HepG2 (cell line): ENCODE data around the gene GFAP. TPM values are rescaled to one million over a fixed set of nuclear protein-coding genes. Genes with fewer than 3 reads are reported as not detected.

Source experiments
- KAT8 ChIP-seq: IDR thresholded peaks from 2 replicates; pipeline ENCODE4 v1.6.1; 2016; ENCODE audit warnings: missing genetic modification reagents, missing compliant biosample characterization
- KLF13 ChIP-seq: sonication (generic); formaldehyde crosslinking; IDR thresholded peaks from 2 replicates; pipeline ENCODE4 v1.4.0; 2020; ENCODE audit warnings: mild to moderate bottlenecking, missing genetic modification reagents
- SPEN ChIP-seq: sonication (generic); formaldehyde crosslinking; IDR thresholded peaks from 2 replicates; pipeline ENCODE4 v1.5.1; 2020; ENCODE audit warnings: low read depth, mild to moderate bottlenecking, missing genetic modification reagents
- YEATS4 ChIP-seq: sonication (generic); formaldehyde crosslinking; IDR thresholded peaks from 2 replicates; pipeline ENCODE4 v1.4.0; 2020; ENCODE audit warnings: missing genetic modification reagents, borderline replicate concordance
- ZBTB20 ChIP-seq: sonication (generic); formaldehyde crosslinking; IDR thresholded peaks from 2 replicates; pipeline ENCODE4 v1.8.1; 2023; ENCODE audit warnings: missing genetic modification reagents, low read depth, mild to moderate bottlenecking, borderline replicate concordance
- ZKSCAN8 ChIP-seq: IDR thresholded peaks from 2 replicates; pipeline ENCODE4 v1.6.1; 2016; ENCODE audit warnings: borderline replicate concordance, missing genetic modification reagents, missing compliant biosample characterization
- ZNF333 ChIP-seq: sonication (generic); formaldehyde crosslinking; IDR thresholded peaks from 2 replicates; pipeline ENCODE4 v1.4.0; 2020; ENCODE audit warnings: mild to moderate bottlenecking, missing genetic modification reagents, borderline replicate concordance
- polyA plus RNA-seq, 8 experiments: library from polyadenylated mRNA; depleted of rRNA in 3 of 8; stranded (reverse) in 7 of 8; unstranded in 1 of 8; fragments of >200 nt; fragmentation: Illumina TruSeq in 4 of 8; extraction: Trizol in 4 of 8; gene quantifications; 2 replicates each; pipeline versions ENCODE4 v1.2.1 to v1.2.3, GENCODE V29; 2011 to 2016; ENCODE audit warnings: low read depth in 4 of 8, missing spikeins in 1 of 8, mixed read lengths in 1 of 8; ENCODE audit not compliant: insufficient read depth in 1 of 8
- total RNA-seq, 5 experiments: library from RNA; depleted of rRNA; stranded (reverse); fragments of >200 nt; fragmentation: Illumina TruSeq; extraction: Trizol; gene quantifications; 2 replicates each; pipeline ENCODE4 v1.2.3, GENCODE V29; 2016; ENCODE audit warnings: low read depth in 1 of 5
- TF ChIP-seq, protein P1 (sequence below), 2 experiments: fragments of 450-650 bp in 1 of 2; sonication (generic) in 1 of 2; formaldehyde crosslinking in 1 of 2; IDR thresholded peaks; 2 replicates each; pipeline versions ENCODE4 v1.6.1 to v1.8.0; 2016 to 2022; ENCODE audit warnings: antibody characterized with exemption in 1 of 2, mild to moderate bottlenecking in 1 of 2, missing genetic modification reagents in 1 of 2
- TF ChIP-seq, protein P2 (sequence below): sonication (generic); formaldehyde crosslinking; IDR thresholded peaks from 2 replicates; pipeline ENCODE4 v1.5.0; 2020; ENCODE audit warnings: mild to moderate bottlenecking, missing genetic modification reagents, borderline replicate concordance

Gene GFAP
- total and polyA plus RNA-seq, 2 of the 13 experiments (the other 11 are each of a cell fraction or from before 2014, with no cell fraction given), result 0.11 to 0.29 TPM

DNA sequence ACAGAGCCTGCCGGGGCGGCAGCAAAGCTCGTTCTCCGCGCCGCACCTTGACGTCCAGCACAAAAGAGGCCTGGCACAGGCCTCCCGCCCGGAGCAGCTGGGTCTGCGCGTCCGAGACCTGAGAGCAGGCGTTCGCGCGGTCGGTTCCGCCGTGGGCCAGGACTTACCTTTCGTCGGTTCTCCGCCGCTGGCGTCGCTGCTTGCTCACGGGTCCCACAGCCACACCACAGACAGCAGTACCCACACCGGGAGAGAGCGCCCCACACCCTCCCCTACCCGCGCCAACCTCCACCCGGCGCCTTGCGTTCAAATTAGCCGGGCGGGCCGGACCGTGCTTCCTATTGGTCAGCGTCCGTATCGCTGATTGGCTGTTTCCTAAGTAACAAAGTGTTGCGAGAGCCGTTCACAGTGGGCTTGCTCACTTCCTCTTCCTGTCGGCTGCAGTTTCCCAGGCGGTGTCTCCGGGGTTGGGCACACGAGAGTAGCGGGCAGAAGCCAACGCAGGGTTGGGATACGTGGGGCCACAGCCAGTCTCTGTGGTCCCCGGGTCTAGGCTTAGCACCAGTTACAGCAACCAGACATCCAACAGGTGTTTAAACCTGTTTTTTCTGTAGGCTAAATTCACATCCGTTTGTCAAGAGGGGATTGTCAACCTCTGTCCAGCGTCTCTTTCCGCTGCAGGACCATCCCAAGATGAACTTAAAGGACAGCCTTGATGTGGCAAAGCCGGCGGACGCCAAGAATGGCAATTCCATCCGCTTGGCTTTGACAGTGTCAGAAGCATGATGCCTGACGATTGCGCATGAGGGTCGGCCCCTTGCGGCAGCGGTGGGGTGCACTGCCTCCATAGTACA, 32.4 kb upstream of the GFAP start, which contains the start of gene KIF18B (continued):
- TF ChIP-seq, protein P1, sequence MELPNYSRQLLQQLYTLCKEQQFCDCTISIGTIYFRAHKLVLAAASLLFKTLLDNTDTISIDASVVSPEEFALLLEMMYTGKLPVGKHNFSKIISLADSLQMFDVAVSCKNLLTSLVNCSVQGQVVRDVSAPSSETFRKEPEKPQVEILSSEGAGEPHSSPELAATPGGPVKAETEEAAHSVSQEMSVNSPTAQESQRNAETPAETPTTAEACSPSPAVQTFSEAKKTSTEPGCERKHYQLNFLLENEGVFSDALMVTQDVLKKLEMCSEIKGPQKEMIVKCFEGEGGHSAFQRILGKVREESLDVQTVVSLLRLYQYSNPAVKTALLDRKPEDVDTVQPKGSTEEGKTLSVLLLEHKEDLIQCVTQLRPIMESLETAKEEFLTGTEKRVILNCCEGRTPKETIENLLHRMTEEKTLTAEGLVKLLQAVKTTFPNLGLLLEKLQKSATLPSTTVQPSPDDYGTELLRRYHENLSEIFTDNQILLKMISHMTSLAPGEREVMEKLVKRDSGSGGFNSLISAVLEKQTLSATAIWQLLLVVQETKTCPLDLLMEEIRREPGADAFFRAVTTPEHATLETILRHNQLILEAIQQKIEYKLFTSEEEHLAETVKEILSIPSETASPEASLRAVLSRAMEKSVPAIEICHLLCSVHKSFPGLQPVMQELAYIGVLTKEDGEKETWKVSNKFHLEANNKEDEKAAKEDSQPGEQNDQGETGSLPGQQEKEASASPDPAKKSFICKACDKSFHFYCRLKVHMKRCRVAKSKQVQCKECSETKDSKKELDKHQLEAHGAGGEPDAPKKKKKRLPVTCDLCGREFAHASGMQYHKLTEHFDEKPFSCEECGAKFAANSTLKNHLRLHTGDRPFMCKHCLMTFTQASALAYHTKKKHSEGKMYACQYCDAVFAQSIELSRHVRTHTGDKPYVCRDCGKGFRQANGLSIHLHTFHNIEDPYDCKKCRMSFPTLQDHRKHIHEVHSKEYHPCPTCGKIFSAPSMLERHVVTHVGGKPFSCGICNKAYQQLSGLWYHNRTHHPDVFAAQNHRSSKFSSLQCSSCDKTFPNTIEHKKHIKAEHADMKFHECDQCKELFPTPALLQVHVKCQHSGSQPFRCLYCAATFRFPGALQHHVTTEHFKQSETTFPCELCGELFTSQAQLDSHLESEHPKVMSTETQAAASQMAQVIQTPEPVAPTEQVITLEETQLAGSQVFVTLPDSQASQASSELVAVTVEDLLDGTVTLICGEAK (IDR thresholded peaks at IDR 0.05), result peak; percentile 41; the same call in 1 of the 2 replicates
- TF ChIP-seq, protein P1 (CRISPR knock-in tag; IDR thresholded peaks at IDR 0.05), result peak; percentile 13; the same call in 1 of the 2 replicates
- TF ChIP-seq KLF13 (CRISPR knock-in tag) (no peak), ZBTB20 (CRISPR knock-in tag) (peak; percentile 81; the same call in 1 of the 2 replicates), ZNF333 (0 out of 2 replicates have a peak, but pooled peaks have one; percentile 9), YEATS4 (CRISPR knock-in tag) (peak; percentile 98), ZKSCAN8 (CRISPR knock-in tag) (0 out of 2 replicates have a peak, but pooled peaks have one; percentile 28), KAT8 (peak; percentile 97), SPEN (CRISPR knock-in tag) (peak; percentile 39; the same call in 1 of the 2 replicates)
- TF ChIP-seq, protein P2, sequence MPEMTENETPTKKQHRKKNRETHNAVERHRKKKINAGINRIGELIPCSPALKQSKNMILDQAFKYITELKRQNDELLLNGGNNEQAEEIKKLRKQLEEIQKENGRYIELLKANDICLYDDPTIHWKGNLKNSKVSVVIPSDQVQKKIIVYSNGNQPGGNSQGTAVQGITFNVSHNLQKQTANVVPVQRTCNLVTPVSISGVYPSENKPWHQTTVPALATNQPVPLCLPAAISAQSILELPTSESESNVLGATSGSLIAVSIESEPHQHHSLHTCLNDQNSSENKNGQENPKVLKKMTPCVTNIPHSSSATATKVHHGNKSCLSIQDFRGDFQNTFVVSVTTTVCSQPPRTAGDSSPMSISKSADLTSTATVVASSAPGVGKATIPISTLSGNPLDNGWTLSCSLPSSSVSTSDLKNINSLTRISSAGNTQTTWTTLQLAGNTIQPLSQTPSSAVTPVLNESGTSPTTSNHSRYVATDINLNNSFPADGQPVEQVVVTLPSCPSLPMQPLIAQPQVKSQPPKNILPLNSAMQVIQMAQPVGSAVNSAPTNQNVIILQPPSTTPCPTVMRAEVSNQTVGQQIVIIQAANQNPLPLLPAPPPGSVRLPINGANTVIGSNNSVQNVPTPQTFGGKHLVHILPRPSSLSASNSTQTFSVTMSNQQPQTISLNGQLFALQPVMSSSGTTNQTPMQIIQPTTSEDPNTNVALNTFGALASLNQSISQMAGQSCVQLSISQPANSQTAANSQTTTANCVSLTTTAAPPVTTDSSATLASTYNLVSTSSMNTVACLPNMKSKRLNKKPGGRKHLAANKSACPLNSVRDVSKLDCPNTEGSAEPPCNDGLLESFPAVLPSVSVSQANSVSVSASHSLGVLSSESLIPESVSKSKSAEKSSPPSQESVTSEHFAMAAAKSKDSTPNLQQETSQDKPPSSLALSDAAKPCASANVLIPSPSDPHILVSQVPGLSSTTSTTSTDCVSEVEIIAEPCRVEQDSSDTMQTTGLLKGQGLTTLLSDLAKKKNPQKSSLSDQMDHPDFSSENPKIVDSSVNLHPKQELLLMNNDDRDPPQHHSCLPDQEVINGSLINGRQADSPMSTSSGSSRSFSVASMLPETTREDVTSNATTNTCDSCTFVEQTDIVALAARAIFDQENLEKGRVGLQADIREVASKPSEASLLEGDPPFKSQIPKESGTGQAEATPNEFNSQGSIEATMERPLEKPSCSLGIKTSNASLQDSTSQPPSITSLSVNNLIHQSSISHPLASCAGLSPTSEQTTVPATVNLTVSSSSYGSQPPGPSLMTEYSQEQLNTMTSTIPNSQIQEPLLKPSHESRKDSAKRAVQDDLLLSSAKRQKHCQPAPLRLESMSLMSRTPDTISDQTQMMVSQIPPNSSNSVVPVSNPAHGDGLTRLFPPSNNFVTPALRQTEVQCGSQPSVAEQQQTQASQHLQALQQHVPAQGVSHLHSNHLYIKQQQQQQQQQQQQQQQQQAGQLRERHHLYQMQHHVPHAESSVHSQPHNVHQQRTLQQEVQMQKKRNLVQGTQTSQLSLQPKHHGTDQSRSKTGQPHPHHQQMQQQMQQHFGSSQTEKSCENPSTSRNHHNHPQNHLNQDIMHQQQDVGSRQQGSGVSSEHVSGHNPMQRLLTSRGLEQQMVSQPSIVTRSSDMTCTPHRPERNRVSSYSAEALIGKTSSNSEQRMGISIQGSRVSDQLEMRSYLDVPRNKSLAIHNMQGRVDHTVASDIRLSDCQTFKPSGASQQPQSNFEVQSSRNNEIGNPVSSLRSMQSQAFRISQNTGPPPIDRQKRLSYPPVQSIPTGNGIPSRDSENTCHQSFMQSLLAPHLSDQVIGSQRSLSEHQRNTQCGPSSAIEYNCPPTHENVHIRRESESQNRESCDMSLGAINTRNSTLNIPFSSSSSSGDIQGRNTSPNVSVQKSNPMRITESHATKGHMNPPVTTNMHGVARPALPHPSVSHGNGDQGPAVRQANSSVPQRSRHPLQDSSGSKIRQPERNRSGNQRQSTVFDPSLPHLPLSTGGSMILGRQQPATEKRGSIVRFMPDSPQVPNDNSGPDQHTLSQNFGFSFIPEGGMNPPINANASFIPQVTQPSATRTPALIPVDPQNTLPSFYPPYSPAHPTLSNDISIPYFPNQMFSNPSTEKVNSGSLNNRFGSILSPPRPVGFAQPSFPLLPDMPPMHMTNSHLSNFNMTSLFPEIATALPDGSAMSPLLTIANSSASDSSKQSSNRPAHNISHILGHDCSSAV (CRISPR knock-in tag), result 0 out of 2 replicates have a peak, but pooled peaks have one; percentile 20
